ENCODE results near the gene TMEM117. TPM values are rescaled to one million over a fixed set of nuclear protein-coding genes. Genes with fewer than 3 reads are reported as not detected.

Gene TMEM117
- total and polyA plus RNA-seq, 8 donors = 1.9 to 52.5 (median 8.0) TPM

DNA sequence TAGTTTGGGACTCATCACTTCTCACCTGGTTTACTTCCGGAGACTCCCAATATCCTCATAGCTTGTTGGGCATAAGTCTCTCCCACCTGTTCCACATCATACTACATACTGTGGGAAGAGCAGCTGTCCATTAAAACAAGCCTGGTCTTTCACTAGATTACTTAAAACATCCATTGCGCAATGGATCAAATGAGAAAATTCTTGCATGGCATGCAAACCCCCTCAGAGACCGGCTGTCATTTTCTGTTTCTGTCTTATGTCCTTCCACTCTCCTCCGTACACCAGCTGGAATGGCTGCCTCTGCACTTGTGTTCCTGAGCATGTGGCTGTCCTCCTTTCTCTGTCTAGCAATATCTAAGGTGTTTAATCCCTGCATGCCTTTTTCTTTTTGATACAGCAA lies 265.6 kb downstream of the TMEM117 start:
- Histone ChIP-seq H3K27ac (no peak overlapping the region), H3K27me3 (no peaks in the 10 kb centered on the region)
- WGBS, 5 donors = 94 to 98% (median 97%) methylated on average over 4 of the region's 4 CpGs

DNA sequence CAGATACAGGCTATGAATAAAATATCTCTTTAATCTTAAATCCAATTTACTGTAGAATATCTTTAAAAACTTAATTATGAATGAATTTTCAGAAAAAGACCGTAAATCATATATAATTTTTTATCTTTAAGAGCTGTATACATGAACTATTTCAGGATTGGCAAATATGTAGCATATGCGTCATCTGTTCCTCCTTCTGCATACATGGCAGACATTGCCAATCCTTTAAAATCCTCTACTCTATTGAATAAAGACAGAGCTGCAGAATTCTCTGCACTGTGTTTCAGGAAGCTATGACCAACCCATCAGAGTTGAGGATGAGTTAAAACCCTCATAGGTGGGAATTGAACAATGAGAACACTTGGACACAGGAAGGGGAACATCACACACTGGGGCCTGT lies 279.0 kb downstream of the TMEM117 start:
- TF ChIP-seq POLR2AphosphoS5 (IDR thresholded peaks at IDR 0.05) (no peak), POLR2A (IDR thresholded peaks at IDR 0.05) (no peak), EP300 (IDR thresholded peaks at IDR 0.05) (no peak)
- TF ChIP-seq, protein P1, sequence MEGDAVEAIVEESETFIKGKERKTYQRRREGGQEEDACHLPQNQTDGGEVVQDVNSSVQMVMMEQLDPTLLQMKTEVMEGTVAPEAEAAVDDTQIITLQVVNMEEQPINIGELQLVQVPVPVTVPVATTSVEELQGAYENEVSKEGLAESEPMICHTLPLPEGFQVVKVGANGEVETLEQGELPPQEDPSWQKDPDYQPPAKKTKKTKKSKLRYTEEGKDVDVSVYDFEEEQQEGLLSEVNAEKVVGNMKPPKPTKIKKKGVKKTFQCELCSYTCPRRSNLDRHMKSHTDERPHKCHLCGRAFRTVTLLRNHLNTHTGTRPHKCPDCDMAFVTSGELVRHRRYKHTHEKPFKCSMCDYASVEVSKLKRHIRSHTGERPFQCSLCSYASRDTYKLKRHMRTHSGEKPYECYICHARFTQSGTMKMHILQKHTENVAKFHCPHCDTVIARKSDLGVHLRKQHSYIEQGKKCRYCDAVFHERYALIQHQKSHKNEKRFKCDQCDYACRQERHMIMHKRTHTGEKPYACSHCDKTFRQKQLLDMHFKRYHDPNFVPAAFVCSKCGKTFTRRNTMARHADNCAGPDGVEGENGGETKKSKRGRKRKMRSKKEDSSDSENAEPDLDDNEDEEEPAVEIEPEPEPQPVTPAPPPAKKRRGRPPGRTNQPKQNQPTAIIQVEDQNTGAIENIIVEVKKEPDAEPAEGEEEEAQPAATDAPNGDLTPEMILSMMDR (IDR thresholded peaks at IDR 0.05) = no peak
- Histone ChIP-seq H3K4me1 (no peaks in the 10 kb centered on the region), H3K9me3 (no peaks in the 10 kb centered on the region), H3K27ac (no peak overlapping the region), H3K36me3 (no peaks in the 10 kb centered on the region), H3K27me3 (no peaks in the 10 kb centered on the region), H3K4me3 (no peak overlapping the region)
- WGBS, 5 donors = 90 to 98% (median 95%) methylated on average over 2 of the region's 2 CpGs
- intact Hi-C loops (cut with DNase I; ENCODE audit: low total_unique reads) = no loop called here
- no peak for DNase-seq

More for the DNA sequence above, 265.6 kb downstream of the TMEM117 start:
- H3K9me3 ChIP-seq = peaks cover 0 to 7% (median 3%) of the 10 kb centered on the region in 4 donors
- no peak for DNase-seq
- intact Hi-C loops (cut with DNase I; ENCODE audit: low total_unique reads) = no loop called here
- H3K36me3 ChIP-seq = no peaks in the 10 kb centered on the region
- H3K4me1 ChIP-seq = no peaks in the 10 kb centered on the region
- no peak overlapping the region for H3K4me3 ChIP-seq
- TF ChIP-seq EP300 (IDR thresholded peaks at IDR 0.05) = no peak
- TF ChIP-seq POLR2AphosphoS5 (IDR thresholded peaks at IDR 0.05) = no peak
- TF ChIP-seq POLR2A (IDR thresholded peaks at IDR 0.05) = no peak
- TF ChIP-seq, protein P1 (IDR thresholded peaks at IDR 0.05) = no peak

- no peaks in the 10 kb centered on the region for H3K4me1 ChIP-seq
- H3K36me3 ChIP-seq = no peaks in the 10 kb centered on the region
- no peaks in the 10 kb centered on the region for H3K27me3 ChIP-seq
- H3K9me3 ChIP-seq = peaks cover 0 to 15% (median 2%) of the 10 kb centered on the region in 4 donors
- 90 to 100% (median 94%) methylated on average over 1 of the region's 1 CpG for WGBS, 5 donors
- DNase-seq = no peak
- intact Hi-C loops (cut with DNase I; ENCODE audit: low total_unique reads) = no loop called here
- H3K4me3 ChIP-seq = no peak overlapping the region
- TF ChIP-seq POLR2A (IDR thresholded peaks at IDR 0.05) (no peak), EP300 (IDR thresholded peaks at IDR 0.05) (no peak), POLR2AphosphoS5 (IDR thresholded peaks at IDR 0.05) (no peak)
- TF ChIP-seq, protein P1 (IDR thresholded peaks at IDR 0.05) = no peak
- no peak overlapping the region for H3K27ac ChIP-seq
Measured at GRCh38 chr12:44117337-44117736, 281.5 kb downstream of the TMEM117 start.

- Histone ChIP-seq H3K27ac (no peak overlapping the region), H3K4me3 (no peak overlapping the region), H3K9me3 (peaks cover 0 to 26% (median 9%) of the 10 kb centered on the region in 4 donors), H3K4me1 (no peaks in the 10 kb centered on the region), H3K36me3 (no peaks in the 10 kb centered on the region), H3K27me3 (no peaks in the 10 kb centered on the region)
- intact Hi-C loops (cut with DNase I; ENCODE audit: low total_unique reads) = no loop called here
- no peak for DNase-seq
- TF ChIP-seq EP300 (IDR thresholded peaks at IDR 0.05) (no peak), POLR2AphosphoS5 (IDR thresholded peaks at IDR 0.05) (no peak), POLR2A (IDR thresholded peaks at IDR 0.05) (no peak)
- TF ChIP-seq, protein P1 (IDR thresholded peaks at IDR 0.05) = no peak
Measured at GRCh38 chr12:44118946-44119345, 283.1 kb downstream of the TMEM117 start.

All from stomach (tissue), 9 donors.